HG03521 (cell line): Measurements from ENCODE around the gene HDAC4.

Experiments
- ATAC-seq: cut with Tn5 transposase; IDR thresholded peaks from one replicate; pipeline ENCODE4 v1.9.1; 2021; ENCODE audit warnings: mild to moderate bottlenecking, moderate library complexity; ENCODE audit not compliant: unreplicated experiment

The HDAC4 gene

DNA sequence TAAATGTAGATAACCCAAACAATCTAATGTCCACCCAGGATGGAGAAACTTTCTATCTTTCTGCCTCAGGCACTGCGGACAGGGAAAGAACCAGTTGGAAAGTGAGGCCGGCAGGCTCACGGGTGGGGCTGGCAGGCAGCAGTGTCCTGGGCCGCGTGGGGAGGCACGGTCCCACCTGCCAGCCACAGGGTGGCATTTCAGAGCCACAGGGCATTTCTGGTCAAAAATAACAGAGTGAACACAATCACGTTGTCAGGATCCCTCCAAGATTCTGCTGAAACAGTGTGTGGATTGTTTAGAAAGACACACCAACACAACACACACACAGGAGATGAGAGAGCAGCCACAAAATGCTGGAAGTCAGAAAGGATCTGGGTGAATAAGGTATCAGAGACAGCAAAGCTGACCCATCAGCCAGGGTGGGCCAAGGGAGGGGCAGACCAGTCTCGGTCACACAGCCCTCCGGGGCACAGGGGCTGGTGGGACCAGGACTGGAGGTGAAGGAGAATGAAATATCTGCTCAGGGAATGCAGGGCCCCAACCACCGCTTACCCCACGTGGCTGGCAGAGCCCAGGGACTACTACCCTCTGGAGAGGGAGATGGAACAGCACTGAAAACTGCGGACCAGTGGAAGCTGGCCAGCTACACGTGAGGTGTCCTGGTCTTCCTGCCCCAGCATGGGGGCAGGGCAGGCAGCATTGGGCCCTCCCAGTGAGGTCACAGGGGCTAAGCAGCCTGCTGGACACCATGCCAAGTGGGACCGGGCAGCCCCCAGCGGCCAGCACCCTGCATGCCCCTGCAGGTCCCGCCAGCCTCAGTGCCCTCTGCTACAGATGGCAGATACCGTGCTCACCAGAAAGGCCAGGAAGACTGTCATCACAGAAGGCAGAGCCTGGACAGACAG, 173.9 kb downstream of the HDAC4 start:
- no peak for ATAC-seq

DNA sequence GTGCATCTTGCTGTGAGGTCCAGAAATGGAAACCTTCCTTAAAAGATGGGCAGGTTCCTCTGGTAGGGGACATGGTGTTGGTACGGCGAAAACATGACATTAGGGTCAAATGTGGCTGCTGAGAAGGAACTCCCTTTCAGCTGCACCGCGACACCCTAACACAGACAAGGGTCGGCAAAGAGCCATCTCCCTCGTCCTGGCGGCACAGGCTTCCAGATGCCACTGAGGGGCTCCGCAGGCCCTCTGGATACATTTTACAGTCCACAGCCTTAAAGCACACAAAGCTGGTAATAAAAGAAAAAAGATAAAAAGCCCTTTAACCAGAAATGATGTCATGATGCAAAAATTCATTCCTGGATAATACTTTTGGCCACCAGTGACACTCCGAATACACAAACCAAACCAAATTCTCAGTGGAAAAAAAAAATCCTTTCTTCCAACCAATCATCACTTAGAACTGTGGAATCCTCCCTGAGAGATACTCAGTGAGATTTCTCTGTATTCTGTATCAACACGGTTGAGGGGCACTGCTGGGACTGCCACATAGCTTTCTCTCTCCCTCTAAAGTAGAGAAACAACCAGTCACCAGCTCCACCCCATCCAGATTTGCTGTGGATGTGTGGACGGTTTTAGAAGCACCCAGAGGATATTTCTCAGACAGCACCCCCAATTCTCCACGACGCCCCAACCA, 174.8 kb downstream of the HDAC4 start:
- no peak for ATAC-seq

DNA sequence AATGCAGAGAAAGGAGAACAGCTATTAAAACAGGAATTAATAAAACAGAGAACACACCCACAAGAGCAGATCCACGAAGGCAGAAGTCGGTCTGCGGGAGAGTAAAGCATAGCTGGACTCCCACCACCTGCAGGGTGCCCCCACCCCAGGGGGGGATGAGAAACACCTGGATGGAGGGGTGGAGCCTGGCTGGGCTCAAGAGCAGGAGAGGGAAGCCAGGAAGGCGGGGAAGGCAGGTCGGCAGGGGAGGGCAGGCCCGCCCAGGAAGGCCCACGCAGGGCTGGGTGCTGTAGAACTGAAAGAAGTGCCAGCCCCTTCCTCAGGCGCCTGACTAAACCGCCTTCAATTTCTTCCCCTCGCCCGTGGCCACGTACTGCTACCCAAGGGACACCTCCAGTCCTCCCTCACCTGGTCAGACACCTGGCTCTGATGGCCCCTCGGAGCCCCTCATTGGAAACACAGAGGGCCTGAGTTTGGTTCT, 175.4 kb downstream of the HDAC4 start:
- ATAC-seq: no peak

DNA sequence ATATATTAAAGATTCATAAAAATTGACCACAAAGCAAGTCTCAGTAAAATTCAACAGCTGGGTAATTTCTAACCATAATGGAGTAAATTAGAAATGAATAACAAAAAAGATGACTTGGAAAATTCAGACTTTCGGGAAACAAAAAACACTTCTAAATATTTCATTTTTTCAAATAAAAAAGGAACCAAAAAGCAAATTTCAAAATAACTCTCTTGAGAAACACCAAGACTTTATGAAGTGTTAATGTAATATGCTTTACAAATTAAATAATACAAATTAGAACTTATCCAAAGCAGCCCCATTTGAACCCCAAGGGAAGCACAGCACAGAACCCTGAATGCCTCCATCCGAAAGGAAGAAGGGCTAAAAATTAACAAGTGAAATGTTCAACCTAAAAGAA, 175.9 kb downstream of the HDAC4 start:
- no peak for ATAC-seq

DNA sequence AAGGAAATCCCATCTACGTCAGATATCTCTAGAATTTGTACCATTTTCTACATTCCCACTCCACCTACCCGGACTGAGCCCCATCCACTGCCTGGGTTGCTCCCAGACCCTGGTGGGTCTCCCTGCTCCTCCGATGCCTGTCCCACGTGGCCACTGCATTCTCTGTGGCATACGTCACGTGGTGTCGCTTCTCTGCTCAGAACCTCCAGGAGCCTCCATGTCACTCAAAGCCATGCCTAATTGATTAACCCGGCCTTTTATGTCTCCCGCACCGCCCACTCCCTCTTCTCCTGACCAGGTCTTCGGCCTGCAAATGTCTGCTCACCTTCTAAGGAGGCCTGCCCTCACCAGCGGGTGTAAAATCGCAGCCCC, 176.6 kb downstream of the HDAC4 start:
- ATAC-seq: no peak

DNA sequence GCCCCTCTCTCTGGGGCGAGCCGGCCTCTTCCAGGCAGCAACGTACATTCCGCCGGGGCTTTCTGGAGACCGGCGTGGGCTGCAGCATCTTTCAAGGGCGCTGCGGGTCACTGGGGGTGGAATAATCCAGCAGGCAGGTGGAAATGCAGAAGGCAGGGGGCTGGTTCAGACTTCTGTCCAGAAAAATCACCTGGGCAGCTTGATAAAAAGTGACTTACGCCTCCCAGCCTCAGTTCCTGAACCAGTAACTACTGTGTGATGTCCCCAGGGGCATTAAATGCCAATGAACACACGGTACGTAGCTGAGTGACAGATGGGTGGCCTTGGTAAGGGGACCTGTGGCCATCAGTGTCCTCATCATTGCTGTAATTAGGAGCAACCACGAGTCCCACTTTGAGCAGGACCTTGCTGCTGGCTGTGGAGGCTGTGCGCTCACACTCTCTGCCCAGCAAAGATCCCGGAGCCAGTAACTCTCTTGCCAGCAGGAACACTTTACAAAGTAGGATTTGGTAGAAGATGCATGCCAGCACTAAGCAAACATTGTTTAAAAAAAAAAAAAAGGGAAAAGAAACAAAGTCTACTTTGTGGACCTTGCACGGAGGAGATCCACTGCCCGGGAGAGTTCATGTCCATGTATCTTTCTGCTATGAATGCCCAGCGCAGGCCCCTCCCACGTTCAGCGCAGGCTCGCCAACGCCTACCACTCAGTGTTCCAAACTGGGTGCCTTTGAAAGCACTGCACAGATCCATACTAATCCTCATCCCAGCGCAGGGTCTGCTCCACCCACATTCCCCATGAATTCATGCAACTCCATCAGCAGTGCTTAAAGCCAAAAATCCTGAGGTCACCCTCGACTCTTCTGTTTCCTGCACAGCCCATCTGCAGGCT, 177.3 kb downstream of the HDAC4 start:
- no peak for ATAC-seq

DNA sequence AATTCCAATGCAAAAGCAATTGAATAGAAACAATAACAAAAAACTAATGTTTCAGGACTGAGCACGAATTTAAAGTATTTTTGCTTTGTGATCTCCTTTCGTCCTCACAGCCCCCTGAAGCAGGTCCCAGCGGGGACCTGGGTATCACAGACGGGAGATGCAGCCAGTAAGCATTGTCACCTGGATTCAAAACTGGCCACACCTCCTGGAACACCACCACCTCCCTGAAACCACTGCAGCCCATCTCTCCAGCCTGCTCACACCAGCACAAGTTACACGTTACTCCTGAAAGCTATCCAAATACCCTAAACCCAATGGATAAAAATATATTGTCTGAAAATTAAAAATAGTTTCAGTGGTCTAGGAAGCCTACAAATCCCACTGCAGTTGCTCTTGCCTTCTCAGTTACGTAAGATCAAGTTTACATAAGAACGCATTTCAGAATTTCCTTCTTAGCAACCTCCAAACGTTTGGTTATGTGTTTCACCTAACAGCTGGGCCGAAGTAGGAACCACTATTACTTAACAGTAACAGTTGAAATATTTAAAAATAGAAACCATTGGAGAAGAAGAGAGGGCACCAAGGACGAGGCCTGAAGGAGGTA, 178.0 kb downstream of the HDAC4 start:
- ATAC-seq: no peak

DNA sequence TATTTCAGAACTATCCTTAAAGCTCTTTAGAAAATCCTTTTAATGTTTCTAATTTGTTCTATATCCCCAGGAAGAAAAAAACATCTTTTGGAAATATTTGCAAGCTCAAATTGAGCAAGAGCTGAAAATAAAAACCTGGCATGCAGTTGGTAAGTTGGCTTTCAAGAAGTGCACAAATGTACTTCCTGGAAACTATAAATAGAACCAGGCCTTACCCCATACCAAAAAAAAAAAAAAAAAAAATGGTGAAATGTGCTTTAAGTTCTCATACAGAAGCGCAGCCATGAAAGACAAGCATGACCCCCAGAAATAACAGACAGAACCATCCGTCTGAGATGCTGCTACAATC, 178.5 kb downstream of the HDAC4 start:
- ATAC-seq: no peak

DNA sequence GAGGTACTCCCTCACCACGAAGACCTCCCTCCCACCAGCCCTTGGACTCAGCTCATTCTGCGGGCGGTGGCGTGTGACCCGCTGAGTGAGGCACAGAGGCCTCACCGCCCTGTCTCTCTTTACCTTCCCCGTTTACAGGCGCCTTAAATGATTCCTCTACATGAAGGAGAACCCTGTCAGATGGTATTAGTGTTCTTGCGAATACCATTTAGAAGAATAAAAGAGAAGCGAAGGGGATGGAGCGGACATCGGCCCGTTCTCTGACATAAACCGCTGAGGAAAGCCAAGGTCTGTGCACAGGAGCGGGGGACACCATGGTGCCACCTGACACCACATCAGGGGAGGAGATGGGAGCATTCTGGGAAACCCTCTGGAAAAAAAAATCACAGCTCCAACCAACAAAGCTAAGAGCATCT, 179.8 kb downstream of the HDAC4 start:
- no peak for ATAC-seq

DNA sequence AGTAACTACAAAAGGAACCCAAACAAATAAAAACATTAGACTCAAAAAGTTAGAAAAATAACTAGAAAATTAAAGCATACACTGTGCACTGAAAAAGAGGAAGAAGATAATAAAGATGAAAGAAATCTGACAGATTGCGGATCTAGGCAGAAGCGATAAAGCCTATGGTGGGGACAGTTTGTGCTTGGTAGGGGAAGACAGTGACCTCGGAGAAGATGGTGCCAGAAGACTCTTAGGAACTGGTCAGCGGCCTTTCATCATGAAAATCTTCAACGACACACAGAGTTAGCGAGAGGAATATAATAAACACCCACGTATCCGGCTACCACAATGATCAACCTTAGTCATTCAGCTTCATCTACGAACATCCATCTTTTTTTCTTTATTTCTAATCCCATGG, 180.5 kb downstream of the HDAC4 start:
- no peak for ATAC-seq

DNA sequence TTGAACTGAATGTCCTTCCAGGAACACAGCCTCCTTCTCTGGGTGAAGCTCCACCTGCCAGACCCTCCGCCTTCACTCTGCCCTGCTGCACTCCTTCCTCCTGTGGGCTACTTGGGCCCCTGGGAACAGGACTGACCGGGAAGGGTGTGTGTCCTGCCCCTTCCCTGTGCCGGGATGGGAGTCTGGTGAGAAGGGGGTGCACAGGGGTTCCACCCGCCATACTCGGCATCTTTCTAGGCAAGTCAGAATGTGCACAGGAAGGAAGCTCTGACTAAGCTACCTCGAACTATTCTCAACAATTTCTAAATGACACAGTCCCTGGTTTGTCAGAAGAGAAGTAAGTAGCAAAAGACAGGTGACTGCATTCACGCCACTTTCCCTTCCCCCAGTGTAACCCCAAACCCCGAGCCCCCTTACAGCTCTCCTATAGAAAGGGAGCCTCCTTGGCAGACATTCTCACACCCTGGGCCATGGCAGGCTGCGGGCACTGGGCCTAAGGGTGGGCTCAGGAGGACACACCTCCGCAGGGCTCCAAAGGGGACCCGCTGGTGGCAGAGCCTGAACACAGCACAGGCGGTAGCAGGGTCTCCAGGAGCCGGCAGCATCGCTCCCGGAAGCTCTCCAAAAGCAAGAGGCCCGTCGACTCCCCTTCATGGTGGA, 184.1 kb downstream of the HDAC4 start:
- no peak for ATAC-seq

DNA sequence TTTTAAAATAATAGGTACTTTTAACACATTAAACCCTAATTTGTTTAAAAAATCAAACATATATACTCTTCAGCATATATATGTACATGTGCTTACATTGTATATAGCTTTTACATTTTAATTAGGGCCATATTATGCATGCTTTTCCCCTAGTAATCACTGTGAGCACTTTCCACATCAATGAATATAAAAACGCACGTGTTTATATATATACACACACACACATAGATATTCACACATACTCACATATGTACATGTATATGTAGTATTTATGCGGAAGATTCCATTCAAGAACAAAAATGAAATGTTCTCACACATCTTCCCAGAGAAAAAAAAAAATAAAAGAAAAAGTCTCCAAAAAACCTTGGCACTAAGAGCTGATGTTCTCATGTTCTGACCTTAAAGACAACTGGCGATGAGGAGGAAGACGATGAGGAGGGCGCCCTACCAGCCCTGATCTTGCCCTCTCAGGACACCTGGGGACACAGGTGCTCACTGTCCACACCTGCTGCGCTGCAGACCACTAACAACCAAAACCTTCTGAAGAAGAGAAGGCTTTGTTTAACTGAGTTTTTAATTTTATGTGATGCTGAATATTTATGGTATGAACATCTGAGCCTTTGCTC, 184.7 kb downstream of the HDAC4 start:
- no peak for ATAC-seq

DNA sequence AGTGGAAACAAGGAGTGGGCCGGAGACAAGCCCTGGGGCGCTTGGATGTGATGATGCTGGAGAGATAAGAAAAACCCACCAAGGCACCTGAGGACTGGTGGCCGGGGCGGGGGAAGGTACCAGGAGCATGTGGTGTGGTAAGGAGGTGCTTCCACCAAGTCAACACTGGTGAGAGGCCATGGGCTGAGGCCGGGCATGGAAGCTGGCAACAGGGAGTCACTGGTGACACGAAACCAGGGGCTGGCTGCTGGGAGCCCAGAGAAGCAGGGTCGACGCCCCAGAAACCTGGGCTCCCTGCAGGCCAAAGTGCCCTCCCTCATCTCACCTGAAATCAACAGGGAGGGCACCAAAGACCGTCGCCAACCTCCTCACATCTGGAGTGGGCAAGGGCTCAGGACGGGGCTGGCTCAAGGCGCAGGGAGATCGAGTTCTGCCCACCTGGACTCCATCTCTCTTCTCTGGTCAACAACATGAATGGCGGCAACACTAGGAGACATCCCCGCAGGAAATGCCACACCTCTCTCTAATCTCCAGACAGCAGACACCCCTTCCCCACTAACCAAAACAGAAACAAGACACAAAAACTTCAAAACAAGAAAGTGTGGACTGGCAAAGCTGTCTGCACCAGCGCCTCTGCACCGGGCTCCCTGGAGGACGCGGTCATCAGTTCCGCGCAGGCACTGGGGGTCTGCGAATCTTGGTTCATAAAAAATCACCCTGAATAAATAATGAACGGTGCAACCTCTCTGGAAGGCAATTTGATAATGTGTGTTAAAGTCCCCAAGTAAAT, 185.5 kb downstream of the HDAC4 start:
- ATAC-seq: no peak

DNA sequence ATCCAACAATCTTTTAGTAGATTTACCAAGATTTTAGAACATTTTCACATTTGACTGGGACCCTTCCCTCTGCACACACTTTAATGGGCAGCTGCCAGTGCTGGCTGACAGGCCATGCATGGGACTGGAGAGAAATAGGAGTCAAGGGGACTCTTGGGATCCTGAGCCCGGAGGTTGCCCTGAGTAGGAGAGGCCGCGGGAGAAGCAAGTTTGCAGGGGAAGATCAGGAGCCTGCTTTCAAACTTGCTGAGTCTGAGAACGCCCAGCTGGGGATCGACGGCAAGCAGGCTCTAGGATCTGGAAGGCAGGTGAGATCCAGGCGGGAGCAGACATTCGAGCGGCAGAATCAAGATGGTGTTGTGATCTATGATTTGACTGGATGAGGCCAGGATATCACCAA, 186.1 kb downstream of the HDAC4 start:
- no peak for ATAC-seq

DNA sequence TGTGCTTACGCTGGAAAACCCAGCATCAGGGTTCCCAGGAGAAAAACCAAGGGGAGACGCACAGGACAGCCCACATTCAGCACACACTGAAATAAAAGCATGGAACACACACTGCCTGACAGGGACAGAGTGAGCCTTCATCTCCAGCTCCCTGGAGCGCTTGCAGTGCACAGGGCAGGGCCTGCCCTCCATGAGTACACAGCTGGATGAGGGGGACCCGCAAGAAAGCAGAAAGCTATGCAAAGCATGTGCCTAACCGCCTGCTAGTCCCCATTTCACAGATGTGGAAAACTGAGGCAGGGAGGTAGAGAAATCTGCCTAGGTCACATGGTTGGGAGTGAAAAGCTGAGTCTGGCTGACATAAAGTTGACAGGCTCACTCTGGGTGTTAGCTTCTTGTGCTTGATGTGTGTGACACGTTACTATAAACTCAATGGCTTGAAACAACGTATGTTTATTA, 187.1 kb downstream of the HDAC4 start:
- ATAC-seq: no peak

DNA sequence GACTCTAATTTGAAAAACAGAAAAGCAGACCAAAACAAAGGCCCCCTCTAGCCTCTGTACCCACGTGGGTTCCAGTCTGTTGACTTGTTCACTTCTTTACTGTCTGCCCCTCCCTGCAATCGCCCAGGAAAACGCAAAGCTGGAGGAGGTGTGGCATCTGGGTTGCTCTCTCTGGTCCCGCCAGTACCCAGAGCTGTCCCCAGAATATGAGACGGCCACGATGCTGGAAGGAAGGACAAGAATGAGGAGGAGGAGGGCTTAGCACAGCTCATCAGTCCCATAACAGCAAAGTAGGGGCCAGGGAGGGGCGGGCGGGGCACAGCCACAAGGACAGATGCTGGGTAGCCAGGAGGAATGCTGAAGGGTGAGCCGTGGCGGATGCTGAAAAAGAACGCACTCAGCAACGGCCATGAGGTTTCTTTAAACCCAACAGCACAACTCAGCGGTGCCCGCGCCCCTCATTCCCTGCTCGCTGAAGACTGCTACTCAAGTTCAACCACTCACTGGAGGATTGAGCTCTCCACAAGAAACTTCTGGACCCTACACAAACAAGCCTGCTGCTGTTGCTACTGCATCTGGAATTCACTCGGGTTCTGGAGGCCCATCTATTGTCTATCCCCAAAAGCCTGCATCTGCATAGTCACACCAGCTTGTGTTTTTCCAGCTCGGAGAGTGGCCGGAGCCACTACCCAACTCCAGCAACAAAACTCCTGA, 187.7 kb downstream of the HDAC4 start:
- no peak for ATAC-seq

DNA sequence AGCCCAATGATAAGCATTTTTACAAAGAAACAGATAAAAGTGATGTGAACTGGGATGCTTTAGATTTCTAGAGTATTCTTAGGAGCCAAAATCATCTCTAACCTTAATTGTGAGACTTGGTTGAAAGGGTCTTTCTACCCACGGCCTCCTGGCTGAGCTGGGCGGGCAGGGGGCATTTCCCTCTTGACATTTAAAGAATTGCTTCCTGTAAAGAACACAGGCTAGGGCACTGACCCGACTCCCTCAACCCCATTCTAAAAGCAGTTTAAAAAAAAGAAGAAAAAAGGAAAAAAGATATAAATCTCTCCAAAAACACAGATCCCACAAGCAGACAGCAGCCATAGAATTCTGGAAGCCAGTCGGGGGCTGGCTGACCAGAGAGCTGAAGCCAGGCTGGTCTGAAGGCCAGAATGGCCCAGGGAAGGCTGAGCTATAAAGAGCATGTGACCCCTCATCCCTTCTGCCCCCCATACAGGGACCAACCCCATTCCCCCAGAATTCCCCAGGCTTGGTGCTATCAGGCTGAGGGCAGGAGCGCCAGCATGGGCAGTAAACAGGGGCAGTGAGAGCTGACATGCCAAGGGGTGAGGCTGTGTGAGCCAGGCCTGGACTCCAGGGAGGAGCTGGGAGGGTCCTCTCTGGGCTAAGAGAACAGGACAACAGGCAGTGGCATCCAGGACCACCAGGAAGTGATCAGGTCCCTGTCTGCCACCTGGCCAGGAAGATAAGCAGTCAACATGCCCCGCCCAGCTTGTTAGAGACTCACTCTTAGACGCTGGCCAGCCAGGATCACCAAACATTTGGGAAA, 188.5 kb downstream of the HDAC4 start:
- no peak for ATAC-seq
